Body of pancreas (tissue), 4 donors: Measurements from ENCODE around the gene NR4A3. TPM values are rescaled to one million over a fixed set of nuclear protein-coding genes. Genes with fewer than 3 reads are reported as not detected.

Source experiments
- ATAC-seq: fragments of 150-250 bp; one replicate; pipeline ENCODE4 v1.9.1; 2016
- DNase-seq, 4 donors: peaks; one replicate each; pipeline ENCODE4 v3.0.0-alpha.2; 2019
- H3K27ac ChIP-seq, 4 donors: fragments of 200-600 bp; sonication (generic); 1 replicate in 3 of 4; 2 replicates in 1 of 4; pipeline versions ENCODE4 v1.5.1 to v1.6.1; 2016 to 2019; ENCODE audit warnings: mild to moderate bottlenecking in 1 of 4, mixed read lengths in 1 of 4, moderate library complexity in 1 of 4
- H3K27me3 ChIP-seq, 2 donors: fragments of 200-600 bp; sonication (generic); one replicate each; pipeline ENCODE4 v1.6.0; 2016; ENCODE audit warnings: mild to moderate bottlenecking in 1 of 2
- H3K36me3 ChIP-seq, 2 donors: fragments of 200-600 bp; sonication (generic); replicated peaks in 1 of 2; 2 replicates each; pipeline ENCODE4 v1.5.1; 2016; ENCODE audit warnings: low read depth in 2 of 2; ENCODE audit not compliant: insufficient read depth in 1 of 2
- H3K4me1 ChIP-seq: fragments of 200-600 bp; sonication (generic); one replicate; pipeline ENCODE4 v1.6.0; 2016
- H3K4me3 ChIP-seq, 2 donors: fragments of 200-600 bp; sonication (generic); 1 replicate in 1 of 2; 2 replicates in 1 of 2; pipeline ENCODE4 v1.5.1; 2016 to 2019
- H3K9me3 ChIP-seq, 3 donors: fragments of 200-600 bp; sonication (generic); 1 replicate in 2 of 3; 2 replicates in 1 of 3; pipeline ENCODE4 v1.5.1; 2016
- CTCF ChIP-seq, 7 experiments: fragments of 450-650 bp in 4 of 7; fragments of 200-600 bp in 3 of 7; sonication (generic) in 3 of 7; IDR thresholded peaks; one replicate each; pipeline ENCODE4 v1.5.1; 2016 to 2019; ENCODE audit warnings: antibody characterized with exemption in 7 of 7
- POLR2A ChIP-seq, 3 donors: fragments of 450-650 bp; IDR thresholded peaks; one replicate each; pipeline ENCODE4 v1.6.1; 2016; ENCODE audit warnings: antibody characterized with exemption in 3 of 3, mild to moderate bottlenecking in 2 of 3
- WGBS, 2 donors: methylation state at CpG; one replicate each; pipeline ENCODE4 v1.1.5; 2017; 5-methylcytosine and 5-hydroxymethylcytosine counted together
- intact Hi-C: fragments of 100-400 bp; cut with DNase I; formaldehyde crosslinking; loops from one replicate; pipeline ENCODE4 v1.15.1; 2023
- total RNA-seq, 2 donors: library from RNA; depleted of rRNA; stranded (reverse); fragments of >200 nt; gene quantifications; one replicate each; pipeline ENCODE4 v1.1.0, GENCODE V29; 2016

Gene NR4A3
- total RNA-seq, 2 donors from 2014 or later = 1.0 to 8.9 TPM

- no peaks in the 10 kb centered on the region for H3K27me3 ChIP-seq
- no peaks in the 10 kb centered on the region for H3K4me1 ChIP-seq
- no peak overlapping the region for H3K4me3 ChIP-seq
- H3K27ac ChIP-seq = no peak overlapping the region
- intact Hi-C loops = no loop called here
- TF ChIP-seq POLR2A (IDR thresholded peaks at IDR 0.05) (no peak), CTCF (IDR thresholded peaks at IDR 0.05) (no peak)
- DNase-seq (no peak), ATAC-seq (no peak)
- no peaks in the 10 kb centered on the region for H3K36me3 ChIP-seq
- H3K9me3 ChIP-seq = no peaks in the 10 kb centered on the region
Measured at GRCh38 chr9:99881769-99882168, 60.1 kb downstream of the NR4A3 start.

- H3K4me3 ChIP-seq = no peak overlapping the region
- H3K36me3 ChIP-seq = no peaks in the 10 kb centered on the region
- WGBS, 2 donors = 53 to 74% methylated on average over 1 of the region's 1 CpG
- DNase-seq (no peak), ATAC-seq (no peak)
- no peaks in the 10 kb centered on the region for H3K4me1 ChIP-seq
- intact Hi-C loops = no loop called here
- H3K27ac ChIP-seq = no peak overlapping the region
- TF ChIP-seq POLR2A (IDR thresholded peaks at IDR 0.05) = no peak
- TF ChIP-seq CTCF (IDR thresholded peaks at IDR 0.05) = no peak
- no peaks in the 10 kb centered on the region for H3K9me3 ChIP-seq
- no peaks in the 10 kb centered on the region for H3K27me3 ChIP-seq
Measured at GRCh38 chr9:99885747-99886146, 64.1 kb downstream of the NR4A3 start.

DNA sequence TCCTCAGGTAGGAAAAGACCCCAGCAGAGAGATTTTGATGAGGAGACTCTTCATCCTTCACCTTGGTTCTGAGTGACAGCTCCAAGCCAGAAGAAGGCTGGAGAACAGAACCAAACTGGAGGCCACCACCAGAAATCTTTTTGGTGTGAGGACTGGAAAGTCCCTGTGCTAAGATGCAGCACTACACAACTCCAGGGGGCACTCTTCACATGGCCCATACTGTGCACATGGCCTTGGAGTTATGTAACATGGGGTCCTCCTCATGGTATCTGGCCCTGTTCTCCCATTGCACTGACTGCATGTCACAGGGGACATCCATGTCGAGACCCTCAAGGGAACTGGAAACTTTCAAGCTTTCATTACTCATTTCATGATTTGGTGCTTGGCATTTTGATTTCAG, 67.4 kb downstream of the NR4A3 start:
- Histone ChIP-seq H3K4me3 (no peak overlapping the region), H3K9me3 (no peaks in the 10 kb centered on the region), H3K36me3 (no peaks in the 10 kb centered on the region), H3K27me3 (no peaks in the 10 kb centered on the region), H3K27ac (no peak overlapping the region), H3K4me1 (no peaks in the 10 kb centered on the region)
- WGBS, 2 donors = 100% methylated on average over 1 of the region's 1 CpG
- no peak for TF ChIP-seq POLR2A (IDR thresholded peaks at IDR 0.05)
- no peak for TF ChIP-seq CTCF (IDR thresholded peaks at IDR 0.05)
- ATAC-seq (no peak), DNase-seq (no peak)
- intact Hi-C loops = no loop called here

GRCh38 chr9:99894826-99895225, 73.1 kb downstream of the NR4A3 start:
- Histone ChIP-seq H3K27me3 (no peaks in the 10 kb centered on the region), H3K36me3 (no peaks in the 10 kb centered on the region), H3K4me1 (no peaks in the 10 kb centered on the region), H3K27ac (no peak overlapping the region), H3K9me3 (no peaks in the 10 kb centered on the region), H3K4me3 (no peak overlapping the region)
- WGBS, 2 donors = 77 to 79% methylated on average over 2 of the region's 2 CpGs
- DNase-seq = no peak
- ATAC-seq = no peak
- intact Hi-C loops = no loop called here
- TF ChIP-seq CTCF (IDR thresholded peaks at IDR 0.05) (no peak), POLR2A (IDR thresholded peaks at IDR 0.05) (no peak)

DNA sequence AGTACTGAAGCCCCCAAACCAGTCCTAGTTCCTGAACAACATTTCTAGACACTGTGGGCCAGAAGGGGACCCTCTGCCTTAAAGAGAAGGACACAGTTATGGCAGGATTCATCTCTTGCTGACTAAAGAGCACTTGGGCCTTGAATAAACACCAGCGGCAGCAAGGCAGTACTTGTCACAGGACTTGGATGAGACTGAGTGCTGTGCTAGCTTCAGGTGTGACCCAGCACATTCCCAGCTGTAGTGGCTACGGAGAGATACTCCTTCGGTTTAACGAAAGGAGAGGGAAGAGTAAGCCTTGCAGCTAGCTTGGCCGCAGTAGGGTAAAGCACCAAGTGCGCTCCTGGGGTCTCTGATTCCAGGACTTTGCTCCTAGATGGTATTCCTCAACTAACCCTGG, 73.8 kb downstream of the NR4A3 start:
- Histone ChIP-seq H3K4me3 (no peak overlapping the region), H3K36me3 (no peaks in the 10 kb centered on the region), H3K9me3 (no peaks in the 10 kb centered on the region), H3K27me3 (no peaks in the 10 kb centered on the region), H3K4me1 (no peaks in the 10 kb centered on the region), H3K27ac (no peak overlapping the region)
- WGBS, 2 donors = 92 to 100% methylated on average over 2 to 6 of the region's 6 CpGs
- DNase-seq = no peak
- intact Hi-C loops = no loop called here
- TF ChIP-seq POLR2A (IDR thresholded peaks at IDR 0.05) = no peak
- no peak for TF ChIP-seq CTCF (IDR thresholded peaks at IDR 0.05)
- ATAC-seq = no peak
